ENCODE data around the gene MSI1.

MSI1 gene

DNA sequence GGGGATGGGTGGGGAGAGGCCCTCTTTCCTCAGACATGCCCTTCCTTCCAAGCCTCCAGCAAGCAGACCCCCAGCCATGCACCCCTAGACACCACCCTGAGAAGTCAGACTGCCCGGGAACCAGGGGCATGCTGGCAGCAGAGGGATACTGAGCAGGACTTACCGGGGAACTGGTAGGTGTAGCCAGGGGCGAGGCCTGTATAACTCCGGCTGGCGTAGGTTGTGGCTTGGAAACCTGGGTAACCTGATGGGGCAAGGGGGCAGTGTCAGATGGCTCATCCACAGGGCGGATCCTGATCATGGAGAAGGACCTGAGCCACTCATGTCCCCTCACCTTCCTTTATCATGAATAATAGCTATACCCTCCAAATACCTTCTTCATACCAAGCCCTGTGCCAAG lies 15.8 kb downstream of the MSI1 start:
- Histone ChIP-seq H3K4me2 (ENCODE audit: low read length) (no peak overlapping the region), H3K27ac (no peak overlapping the region), H3K4me1 (no peaks in the 10 kb centered on the region), H3K9me3 (ENCODE audit: control insufficient read depth, low read length) (no peaks in the 10 kb centered on the region), H3K79me2 (no peaks in the 10 kb centered on the region), H3K4me3 (ENCODE audit: low read depth, low read length) (no peak overlapping the region), H3K27me3 (ENCODE audit: control insufficient read depth, insufficient read depth, low read length) (no peaks in the 10 kb centered on the region), H3K9ac (no peak overlapping the region), H2AFZ (no peak overlapping the region), H3K36me3 (ENCODE audit: control insufficient read depth, insufficient read depth, low read length) (no peaks in the 10 kb centered on the region)
- TF ChIP-seq, protein P1, sequence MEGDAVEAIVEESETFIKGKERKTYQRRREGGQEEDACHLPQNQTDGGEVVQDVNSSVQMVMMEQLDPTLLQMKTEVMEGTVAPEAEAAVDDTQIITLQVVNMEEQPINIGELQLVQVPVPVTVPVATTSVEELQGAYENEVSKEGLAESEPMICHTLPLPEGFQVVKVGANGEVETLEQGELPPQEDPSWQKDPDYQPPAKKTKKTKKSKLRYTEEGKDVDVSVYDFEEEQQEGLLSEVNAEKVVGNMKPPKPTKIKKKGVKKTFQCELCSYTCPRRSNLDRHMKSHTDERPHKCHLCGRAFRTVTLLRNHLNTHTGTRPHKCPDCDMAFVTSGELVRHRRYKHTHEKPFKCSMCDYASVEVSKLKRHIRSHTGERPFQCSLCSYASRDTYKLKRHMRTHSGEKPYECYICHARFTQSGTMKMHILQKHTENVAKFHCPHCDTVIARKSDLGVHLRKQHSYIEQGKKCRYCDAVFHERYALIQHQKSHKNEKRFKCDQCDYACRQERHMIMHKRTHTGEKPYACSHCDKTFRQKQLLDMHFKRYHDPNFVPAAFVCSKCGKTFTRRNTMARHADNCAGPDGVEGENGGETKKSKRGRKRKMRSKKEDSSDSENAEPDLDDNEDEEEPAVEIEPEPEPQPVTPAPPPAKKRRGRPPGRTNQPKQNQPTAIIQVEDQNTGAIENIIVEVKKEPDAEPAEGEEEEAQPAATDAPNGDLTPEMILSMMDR (IDR thresholded peaks at IDR 0.05) = no peak

DNA sequence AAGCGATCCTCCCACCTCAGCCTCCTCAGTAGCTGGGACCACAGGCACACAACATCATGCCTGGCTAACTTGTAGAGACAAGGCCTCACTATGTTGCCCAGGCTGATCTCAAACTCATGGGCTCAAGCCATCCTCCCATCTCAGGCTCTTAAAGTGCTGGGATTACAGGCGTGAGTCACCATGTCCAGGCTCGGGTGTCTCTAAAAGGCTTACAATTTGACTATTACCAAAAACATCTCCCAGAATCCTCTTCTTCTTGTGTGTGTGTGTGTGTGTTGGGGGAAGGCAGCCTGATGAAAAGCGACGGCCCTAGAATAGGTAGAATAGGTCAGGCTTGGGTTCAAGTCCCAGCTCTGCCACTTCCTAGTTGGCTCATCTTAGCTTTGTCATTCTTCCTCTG lies 16.8 kb downstream of the MSI1 start:
- H2AFZ ChIP-seq = no peak overlapping the region
- H3K79me2 ChIP-seq = no peaks in the 10 kb centered on the region
- no peak overlapping the region for H3K4me2 ChIP-seq (ENCODE audit: low read length)
- H3K9ac ChIP-seq = no peak overlapping the region
- TF ChIP-seq, protein P1 (IDR thresholded peaks at IDR 0.05) = no peak
- H3K9me3 ChIP-seq (ENCODE audit: control insufficient read depth, low read length) = no peaks in the 10 kb centered on the region
- no peaks in the 10 kb centered on the region for H3K4me1 ChIP-seq
- no peaks in the 10 kb centered on the region for H3K36me3 ChIP-seq (ENCODE audit: control insufficient read depth, insufficient read depth, low read length)
- no peaks in the 10 kb centered on the region for H3K27me3 ChIP-seq (ENCODE audit: control insufficient read depth, insufficient read depth, low read length)
- H3K27ac ChIP-seq = no peak overlapping the region
- no peak overlapping the region for H3K4me3 ChIP-seq (ENCODE audit: low read depth, low read length)

DNA sequence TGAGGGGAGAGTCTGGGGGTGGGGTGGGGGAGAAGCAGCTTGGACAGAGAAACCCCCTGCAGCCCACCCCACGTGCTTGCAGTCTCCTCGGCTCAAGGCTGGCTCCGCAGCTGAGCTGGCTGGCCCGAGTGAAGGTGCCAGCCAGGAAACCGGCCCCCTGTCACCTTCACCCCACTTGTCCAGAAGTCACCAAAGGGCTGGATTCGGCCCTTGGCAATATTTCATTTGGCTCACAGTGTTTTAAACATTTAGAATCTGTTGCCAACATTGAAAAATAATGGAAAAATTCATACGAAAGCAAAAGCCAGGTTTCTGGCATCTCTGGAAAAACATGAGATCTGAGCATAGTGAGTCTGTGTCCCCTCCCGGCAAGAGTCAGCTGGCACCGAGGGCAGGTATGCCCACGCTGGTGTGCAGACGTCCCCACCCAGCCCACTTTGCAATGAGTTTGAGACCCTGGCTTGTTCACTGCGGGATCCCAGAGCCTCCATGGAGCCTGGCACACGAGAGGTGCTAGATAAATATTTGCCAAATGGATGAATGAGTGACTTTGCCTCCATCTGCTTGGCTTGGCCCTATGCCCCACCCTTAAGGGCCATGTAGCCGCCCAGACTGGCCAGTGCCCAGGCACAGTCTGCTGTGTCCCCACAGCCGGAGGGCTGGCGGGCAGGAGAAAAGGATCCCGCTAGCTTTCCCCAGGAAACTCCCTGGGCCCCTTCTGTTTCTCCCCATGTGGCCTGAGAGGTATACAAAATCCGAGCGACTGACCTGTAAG lies 18.2 kb downstream of the MSI1 start:
- H3K27ac ChIP-seq = no peak overlapping the region
- no peak overlapping the region for H2AFZ ChIP-seq
- no peak overlapping the region for H3K9ac ChIP-seq
- TF ChIP-seq, protein P1 (IDR thresholded peaks at IDR 0.05) = no peak
- no peaks in the 10 kb centered on the region for H3K4me1 ChIP-seq
- no peaks in the 10 kb centered on the region for H3K79me2 ChIP-seq
- no peak overlapping the region for H3K4me3 ChIP-seq (ENCODE audit: low read depth, low read length)
- H3K36me3 ChIP-seq (ENCODE audit: control insufficient read depth, insufficient read depth, low read length) = no peaks in the 10 kb centered on the region
- no peak overlapping the region for H3K4me2 ChIP-seq (ENCODE audit: low read length)
- H3K9me3 ChIP-seq (ENCODE audit: control insufficient read depth, low read length) = no peaks in the 10 kb centered on the region
- H3K27me3 ChIP-seq (ENCODE audit: control insufficient read depth, insufficient read depth, low read length) = no peaks in the 10 kb centered on the region

DNA sequence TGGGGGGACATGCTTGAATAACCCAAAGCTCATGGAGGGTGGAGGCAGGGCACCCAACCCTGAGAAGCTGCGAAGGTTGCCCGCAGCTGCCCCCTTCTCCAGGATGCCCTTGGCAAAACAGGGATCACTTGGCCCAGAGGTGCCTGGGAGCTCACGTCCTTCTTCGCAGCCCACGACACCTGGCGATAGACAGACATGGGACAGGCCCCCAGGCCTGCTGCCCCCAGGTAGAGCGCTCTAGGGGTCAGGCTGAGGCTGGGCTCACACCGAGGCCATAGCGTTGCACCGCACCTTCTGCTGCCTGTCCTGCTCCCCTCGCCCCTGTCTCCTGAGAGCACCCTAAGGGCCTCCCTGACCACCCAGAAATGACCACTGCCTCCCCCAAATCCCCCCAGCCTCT lies 21.2 kb downstream of the MSI1 start:
- Histone ChIP-seq H3K27me3 (ENCODE audit: control insufficient read depth, insufficient read depth, low read length) (no peaks in the 10 kb centered on the region), H3K36me3 (ENCODE audit: control insufficient read depth, insufficient read depth, low read length) (no peaks in the 10 kb centered on the region), H3K79me2 (no peaks in the 10 kb centered on the region), H3K27ac (no peak overlapping the region), H2AFZ (no peak overlapping the region), H3K9ac (no peak overlapping the region), H3K4me3 (ENCODE audit: low read depth, low read length) (no peak overlapping the region), H3K4me1 (no peaks in the 10 kb centered on the region), H3K4me2 (ENCODE audit: low read length) (no peak overlapping the region), H3K9me3 (ENCODE audit: control insufficient read depth, low read length) (no peaks in the 10 kb centered on the region)
- TF ChIP-seq, protein P1 (IDR thresholded peaks at IDR 0.05) = no peak

DNA sequence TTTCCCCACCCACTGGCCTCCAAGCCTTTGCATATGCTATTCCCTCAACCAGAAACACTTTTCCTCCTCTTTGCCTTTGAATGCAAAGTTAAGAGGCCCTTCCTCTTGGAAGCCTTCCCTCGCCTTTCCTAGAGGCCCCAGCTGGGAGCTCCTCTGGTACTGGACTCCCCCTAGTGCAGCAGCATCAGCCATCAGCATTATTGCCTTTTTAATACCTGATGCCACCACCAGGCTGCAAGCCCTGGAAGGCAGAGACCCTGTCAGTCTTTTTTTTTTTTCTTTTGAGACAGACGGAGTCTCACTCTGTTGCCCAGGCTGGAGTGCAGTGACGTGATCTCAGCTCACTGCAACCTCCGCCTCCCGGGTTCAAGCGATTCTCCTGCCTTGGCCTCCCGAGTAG lies 22.3 kb downstream of the MSI1 start:
- no peak overlapping the region for H3K4me3 ChIP-seq (ENCODE audit: low read depth, low read length)
- no peaks in the 10 kb centered on the region for H3K79me2 ChIP-seq
- H3K9me3 ChIP-seq (ENCODE audit: control insufficient read depth, low read length) = no peaks in the 10 kb centered on the region
- no peaks in the 10 kb centered on the region for H3K36me3 ChIP-seq (ENCODE audit: control insufficient read depth, insufficient read depth, low read length)
- H3K27me3 ChIP-seq (ENCODE audit: control insufficient read depth, insufficient read depth, low read length) = no peaks in the 10 kb centered on the region
- H2AFZ ChIP-seq = no peak overlapping the region
- H3K4me1 ChIP-seq = no peaks in the 10 kb centered on the region
- TF ChIP-seq, protein P1 (IDR thresholded peaks at IDR 0.05) = no peak
- no peak overlapping the region for H3K9ac ChIP-seq
- no peak overlapping the region for H3K4me2 ChIP-seq (ENCODE audit: low read length)
- H3K27ac ChIP-seq = no peak overlapping the region
